ENCODE measurements around the gene MRPL12. TPM values are rescaled to one million over a fixed set of nuclear protein-coding genes. Genes with fewer than 3 reads are reported as not detected.

MRPL12 gene
- total RNA-seq, 1 donor from 2014 or later: 157 TPM

- H3K27me3 ChIP-seq (ENCODE audit: low read depth): no peaks in the 10 kb centered on the region
- H3K4me3 ChIP-seq: peak overlapping the region; percentile 91
- DNase-seq: no peak
These were observed 9.9 kb downstream of the MRPL12 start for GRCh38 chr17:81713004-81713555.

GRCh38 chr17:81713556-81714411 lies 10.6 kb downstream of the MRPL12 start:
- TF ChIP-seq, protein P1, sequence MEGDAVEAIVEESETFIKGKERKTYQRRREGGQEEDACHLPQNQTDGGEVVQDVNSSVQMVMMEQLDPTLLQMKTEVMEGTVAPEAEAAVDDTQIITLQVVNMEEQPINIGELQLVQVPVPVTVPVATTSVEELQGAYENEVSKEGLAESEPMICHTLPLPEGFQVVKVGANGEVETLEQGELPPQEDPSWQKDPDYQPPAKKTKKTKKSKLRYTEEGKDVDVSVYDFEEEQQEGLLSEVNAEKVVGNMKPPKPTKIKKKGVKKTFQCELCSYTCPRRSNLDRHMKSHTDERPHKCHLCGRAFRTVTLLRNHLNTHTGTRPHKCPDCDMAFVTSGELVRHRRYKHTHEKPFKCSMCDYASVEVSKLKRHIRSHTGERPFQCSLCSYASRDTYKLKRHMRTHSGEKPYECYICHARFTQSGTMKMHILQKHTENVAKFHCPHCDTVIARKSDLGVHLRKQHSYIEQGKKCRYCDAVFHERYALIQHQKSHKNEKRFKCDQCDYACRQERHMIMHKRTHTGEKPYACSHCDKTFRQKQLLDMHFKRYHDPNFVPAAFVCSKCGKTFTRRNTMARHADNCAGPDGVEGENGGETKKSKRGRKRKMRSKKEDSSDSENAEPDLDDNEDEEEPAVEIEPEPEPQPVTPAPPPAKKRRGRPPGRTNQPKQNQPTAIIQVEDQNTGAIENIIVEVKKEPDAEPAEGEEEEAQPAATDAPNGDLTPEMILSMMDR (IDR thresholded peaks at IDR 0.05; ENCODE audit: borderline replicate concordance): no peak
- Histone ChIP-seq H3K27me3 (ENCODE audit: low read depth) (no peaks in the 10 kb centered on the region), H3K27ac (replicated peaks) (no peak overlapping the region), H3K4me1 (peaks cover 36% of the 10 kb centered on the region), H3K9me3 (replicated peaks) (no peaks in the 10 kb centered on the region), H3K4me3 (peak overlapping the region; percentile 91), H3K36me3 (no peaks in the 10 kb centered on the region)
- DNase-seq: no peak
- intact Hi-C loops (cut with micrococcal nuclease): no loop called here

More at GRCh38 chr17:81713004-81713555, 9.9 kb downstream of the MRPL12 start:
- H3K9me3 ChIP-seq (replicated peaks): no peaks in the 10 kb centered on the region
- TF ChIP-seq, protein P1 (IDR thresholded peaks at IDR 0.05; ENCODE audit: borderline replicate concordance): no peak
- intact Hi-C loops (cut with micrococcal nuclease): no loop called here
- H3K4me1 ChIP-seq: peaks cover 36% of the 10 kb centered on the region
- H3K27ac ChIP-seq (replicated peaks): no peak overlapping the region
- H3K36me3 ChIP-seq: peaks cover under 1% of the 10 kb centered on the region

DNA sequence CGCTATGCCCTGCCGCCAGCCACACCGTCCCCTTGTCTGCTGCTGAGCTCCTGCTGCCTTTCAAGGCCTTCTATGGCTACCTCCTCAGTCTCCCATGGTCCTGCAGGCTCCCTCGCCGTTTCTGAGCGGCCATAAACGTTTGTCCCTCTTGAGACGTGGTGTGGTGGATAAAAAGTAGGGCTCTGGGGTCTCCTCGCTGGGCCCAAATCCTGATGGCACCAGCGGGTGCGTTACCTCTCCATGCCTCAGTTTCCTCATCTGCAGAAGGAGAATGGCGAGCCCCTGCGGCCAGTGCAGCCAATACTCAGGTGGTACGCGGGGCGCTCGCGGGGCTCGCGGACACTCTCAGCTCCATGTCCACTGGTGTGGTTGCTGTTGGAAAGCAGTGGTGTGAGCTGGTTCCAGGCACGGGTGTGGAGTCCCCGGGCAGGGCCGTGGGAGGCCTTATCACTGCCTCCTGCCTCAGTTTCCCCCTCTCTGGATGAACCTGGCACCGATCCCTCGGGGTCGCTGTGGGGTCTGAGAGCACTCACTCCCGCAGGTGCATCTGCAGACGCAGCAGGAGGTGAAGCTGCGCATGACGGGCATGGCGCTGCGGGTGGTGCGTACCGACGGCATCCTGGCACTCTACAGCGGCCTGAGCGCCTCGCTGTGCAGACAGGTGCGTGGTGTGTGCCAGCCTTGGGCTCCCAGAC lies 11.4 kb downstream of the MRPL12 start:
- peaks cover 36% of the 10 kb centered on the region for H3K4me1 ChIP-seq
- intact Hi-C loops (cut with micrococcal nuclease): no loop called here
- no peaks in the 10 kb centered on the region for H3K36me3 ChIP-seq
- no peak for DNase-seq
- no peak overlapping the region for H3K4me3 ChIP-seq
- TF ChIP-seq, protein P1 (IDR thresholded peaks at IDR 0.05; ENCODE audit: borderline replicate concordance): no peak
- H3K27me3 ChIP-seq (ENCODE audit: low read depth): no peaks in the 10 kb centered on the region
- no peak overlapping the region for H3K27ac ChIP-seq (replicated peaks)
- H3K9me3 ChIP-seq (replicated peaks): no peaks in the 10 kb centered on the region

DNA sequence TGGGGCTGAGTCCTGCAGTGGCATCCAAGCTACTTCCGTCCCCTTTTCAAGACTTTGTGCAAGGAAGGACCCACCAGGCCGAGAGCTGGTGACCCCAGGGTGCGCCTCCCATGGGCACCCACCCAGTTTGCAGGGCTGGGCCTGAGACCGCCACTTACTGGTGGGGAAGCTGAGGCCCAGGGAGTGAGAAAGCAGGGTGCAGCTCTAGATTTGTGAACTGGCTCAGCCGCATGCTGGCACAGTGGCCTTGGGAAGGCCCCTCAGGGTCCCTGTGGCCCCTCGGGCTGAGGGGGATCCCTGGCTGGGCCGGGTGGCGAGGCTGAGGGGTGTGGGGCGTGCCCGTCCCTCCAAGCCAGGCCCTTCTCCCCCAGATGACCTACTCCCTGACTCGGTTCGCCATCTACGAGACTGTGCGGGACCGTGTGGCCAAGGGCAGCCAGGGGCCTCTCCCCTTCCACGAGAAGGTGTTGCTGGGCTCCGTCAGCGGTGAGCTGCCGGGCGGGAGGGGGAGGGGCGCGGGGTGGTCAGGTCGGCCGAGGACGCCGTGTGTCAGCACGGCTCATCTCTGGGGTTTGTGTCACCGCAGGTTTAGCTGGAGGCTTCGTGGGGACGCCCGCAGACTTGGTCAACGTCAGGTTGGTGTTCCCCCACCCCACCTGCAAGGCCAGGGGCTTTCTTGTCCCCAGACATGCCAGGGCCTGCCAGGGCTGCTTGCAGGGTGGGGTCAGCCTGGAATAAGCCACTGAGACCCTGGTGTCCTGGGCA lies 12.1 kb downstream of the MRPL12 start:
- no peaks in the 10 kb centered on the region for H3K27me3 ChIP-seq (ENCODE audit: low read depth)
- H3K4me1 ChIP-seq: peaks cover 34% of the 10 kb centered on the region
- no peaks in the 10 kb centered on the region for H3K9me3 ChIP-seq (replicated peaks)
- intact Hi-C loops (cut with micrococcal nuclease): no loop called here
- H3K4me3 ChIP-seq: no peak overlapping the region
- TF ChIP-seq, protein P1 (IDR thresholded peaks at IDR 0.05; ENCODE audit: borderline replicate concordance): no peak
- no peaks in the 10 kb centered on the region for H3K36me3 ChIP-seq
- DNase-seq: no peak
- H3K27ac ChIP-seq (replicated peaks): no peak overlapping the region
